ENCODE results near the gene KLK5.

DNA sequence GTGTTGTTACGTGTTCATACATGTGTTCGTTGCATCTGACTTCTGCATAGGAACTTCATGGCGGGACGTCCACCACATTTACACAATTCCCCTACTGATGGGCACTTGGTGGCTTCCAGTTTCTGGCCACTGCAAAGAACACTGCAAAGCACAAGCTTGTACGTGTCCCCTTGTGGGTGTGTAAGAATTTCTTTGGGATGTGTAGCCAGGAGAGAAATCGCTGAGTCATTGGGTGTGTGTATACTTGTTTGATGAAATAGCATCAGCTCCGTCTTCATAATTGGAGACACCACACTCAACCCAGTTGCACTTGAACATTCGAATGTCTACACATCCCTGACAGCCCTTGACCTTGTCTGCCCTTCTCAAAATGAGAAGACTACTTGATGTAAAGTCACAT, 19.2 kb downstream of the KLK5 start:
- TF ChIP-seq EZH2phosphoT487 (IDR thresholded peaks at IDR 0.05; ENCODE audit: borderline replicate concordance, low read depth, low read length), result no peak
- TF ChIP-seq, protein P1, sequence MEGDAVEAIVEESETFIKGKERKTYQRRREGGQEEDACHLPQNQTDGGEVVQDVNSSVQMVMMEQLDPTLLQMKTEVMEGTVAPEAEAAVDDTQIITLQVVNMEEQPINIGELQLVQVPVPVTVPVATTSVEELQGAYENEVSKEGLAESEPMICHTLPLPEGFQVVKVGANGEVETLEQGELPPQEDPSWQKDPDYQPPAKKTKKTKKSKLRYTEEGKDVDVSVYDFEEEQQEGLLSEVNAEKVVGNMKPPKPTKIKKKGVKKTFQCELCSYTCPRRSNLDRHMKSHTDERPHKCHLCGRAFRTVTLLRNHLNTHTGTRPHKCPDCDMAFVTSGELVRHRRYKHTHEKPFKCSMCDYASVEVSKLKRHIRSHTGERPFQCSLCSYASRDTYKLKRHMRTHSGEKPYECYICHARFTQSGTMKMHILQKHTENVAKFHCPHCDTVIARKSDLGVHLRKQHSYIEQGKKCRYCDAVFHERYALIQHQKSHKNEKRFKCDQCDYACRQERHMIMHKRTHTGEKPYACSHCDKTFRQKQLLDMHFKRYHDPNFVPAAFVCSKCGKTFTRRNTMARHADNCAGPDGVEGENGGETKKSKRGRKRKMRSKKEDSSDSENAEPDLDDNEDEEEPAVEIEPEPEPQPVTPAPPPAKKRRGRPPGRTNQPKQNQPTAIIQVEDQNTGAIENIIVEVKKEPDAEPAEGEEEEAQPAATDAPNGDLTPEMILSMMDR (conservative IDR thresholded peaks at IDR 0.05; ENCODE audit: low read length), result no peak
